LHCN-M2 (cell line): ENCODE measurements around the gene ACTL10. TPM values are rescaled to one million over a fixed set of nuclear protein-coding genes. Genes with fewer than 3 reads are reported as not detected.
"Not testable (repeated sequence)": the region's sequence is repeated elsewhere in the genome, so short reads cannot be mapped to it uniquely, and the experiment has no call there.

Experiments
- DNase-seq: peaks from one replicate; pipeline ENCODE4 v3.0.0-alpha.2; 2012; ENCODE audit warnings: low read depth
- total RNA-seq: library from RNA; depleted of rRNA; stranded (reverse); fragments of >200 nt; gene quantifications from 2 replicates; pipeline ENCODE4 v1.2.3, GENCODE V29; 2014

ACTL10 gene
- total RNA-seq, 1 experiment from 2014 or later = 0.11 TPM

- DNase-seq = no peak
Observed at GRCh38 chr20:33693741-33694638, 27.2 kb downstream of the ACTL10 start.

- DNase-seq = no peak
Observed at GRCh38 chr20:33694639-33695012, 27.9 kb downstream of the ACTL10 start.

- no peak for DNase-seq
Observed at GRCh38 chr20:33696448-33696847, 29.7 kb downstream of the ACTL10 start.

GRCh38 chr20:33697129-33697528 is 30.4 kb downstream of the ACTL10 start:
- peak; percentile 26 for DNase-seq

GRCh38 chr20:33698966-33699365 is 32.2 kb downstream of the ACTL10 start:
- not testable (repeated sequence) for DNase-seq

GRCh38 chr20:33700696-33701441 is 34.1 kb downstream of the ACTL10 start:
- not testable (repeated sequence) for DNase-seq

GRCh38 chr20:33701629-33702450 is 35.1 kb downstream of the ACTL10 start:
- no peak for DNase-seq

- DNase-seq = no peak
Observed at GRCh38 chr20:33702861-33703260, 36.1 kb downstream of the ACTL10 start.

GRCh38 chr20:33703498-33704137 is 36.9 kb downstream of the ACTL10 start:
- DNase-seq = no peak

GRCh38 chr20:33704197-33704924 is 37.6 kb downstream of the ACTL10 start:
- DNase-seq = peak; percentile 41

- DNase-seq = no peak
Observed at GRCh38 chr20:33707668-33708067, 40.9 kb downstream of the ACTL10 start.

GRCh38 chr20:33709398-33709797 is 42.7 kb downstream of the ACTL10 start:
- no peak for DNase-seq

- DNase-seq = no peak
Observed at GRCh38 chr20:33709905-33710541, 43.3 kb downstream of the ACTL10 start.

- no peak for DNase-seq
Observed at GRCh38 chr20:33710681-33711445, 44.1 kb downstream of the ACTL10 start.

GRCh38 chr20:33711446-33711738 is 44.6 kb downstream of the ACTL10 start:
- no peak for DNase-seq

GRCh38 chr20:33713865-33714367 is 47.2 kb downstream of the ACTL10 start:
- DNase-seq = no peak

- DNase-seq = no peak
Observed at GRCh38 chr20:33716498-33716897, 49.8 kb downstream of the ACTL10 start.
